ENCODE measurements around the gene CEP170B. TPM values are rescaled to one million over a fixed set of nuclear protein-coding genes. Genes with fewer than 3 reads are reported as not detected.

Gene CEP170B
- total and polyA plus RNA-seq, 9 of the 15 experiments (the other 6 are each of a cell fraction or from before 2014, with no cell fraction given) = 0.01 to 10.2 (median 2.2) TPM

GRCh38 chr14:104824353-104824997, 40.6 kb upstream of the CEP170B start:
- TF ChIP-seq ZBTB26 (CRISPR knock-in tag; IDR thresholded peaks at IDR 0.05) = 0 out of 2 replicates have a peak, but pooled peaks have one; percentile 14
- no peak for TF ChIP-seq SRSF1 (IDR thresholded peaks at IDR 0.05; ENCODE audit: low read depth, low read length)
- no peak for TF ChIP-seq RBM17 (IDR thresholded peaks at IDR 0.05; ENCODE audit: borderline replicate concordance, low read depth, low read length)
- no peak for TF ChIP-seq HMG20A (CRISPR knock-in tag; conservative IDR thresholded peaks at IDR 0.05)
- peak; percentile 85 for TF ChIP-seq EHMT2 (IDR thresholded peaks at IDR 0.05)
- TF ChIP-seq ELF4 (CRISPR knock-in tag; IDR thresholded peaks at IDR 0.05) = peak; percentile 46; the same call in 1 of the 2 replicates
- 0 out of 4 replicates have a peak, but pooled peaks of 1 of the 2 experiments have one; percentile 13 for TF ChIP-seq HDAC1 (IDR thresholded peaks at IDR 0.05)

More at GRCh38 chr14:104824353-104824997, 40.6 kb upstream of the CEP170B start:
- POLR2A ChIA-PET = no interaction called here
- H3K4me2 ChIP-seq (ENCODE audit: insufficient read depth, low read length) = no peak overlapping the region
- H3K27me3 ChIP-seq (ENCODE audit: control insufficient read depth in 2 of 2, insufficient read depth in 2 of 2, low read length in 2 of 2) = no peaks in the 10 kb centered on the region
- CTCF ChIA-PET (ENCODE audit: low intra/inter-chr PET ratio) = interaction anchor here (1.1 kb wide), 1 partner anchor 56 kb away, joined by 3 read pairs; no protein-coding TSS in a partner anchor
- no peaks in the 10 kb centered on the region; the same call in 1 of the 2 replicates for H4K20me1 ChIP-seq (replicated peaks; ENCODE audit: control insufficient read depth, insufficient read depth, low read length)
- 16% methylated on average over 2 of the region's 2 CpGs for WGBS (ENCODE audit: insufficient coverage, low coverage, missing lambda C conversion rate)
- H3K27ac ChIP-seq (ENCODE audit: extremely low read depth, low read depth, low read length) = no peak overlapping the region
- no peaks in the 10 kb centered on the region for H3K36me3 ChIP-seq (ENCODE audit: control insufficient read depth, insufficient read depth, low read length)
- no peaks in the 10 kb centered on the region for H3K9me3 ChIP-seq (replicated peaks; ENCODE audit: control insufficient read depth, insufficient read depth, low read depth, low read length)
- in situ Hi-C loops (cut with MboI) (loop anchor here (5.0 kb wide), 1 partner anchor 57 kb away; no protein-coding TSS in a partner anchor), intact Hi-C loops (cut with micrococcal nuclease) (no loop called here)
- DNase-seq (ENCODE audit: extremely low read depth in 1 of 4, low spot score in 3 of 4) (no peak), ATAC-seq (no peak), FAIRE-seq (no peak)
- no peaks in the 10 kb centered on the region for H3K9me1 ChIP-seq (ENCODE audit: control insufficient read depth, insufficient read depth, low read length)
- no peak overlapping the region for H2AFZ ChIP-seq (ENCODE audit: low read depth, low read length)
- H3K4me1 ChIP-seq (replicated peaks in 1 of 2; ENCODE audit: control insufficient read depth in 2 of 2, insufficient read depth in 2 of 2, low read length in 2 of 2) = peaks cover 6 to 46% of the 10 kb centered on the region in 2 experiments; a peak in 3 of 5 replicates
- BruUV-seq (replicated peaks) = no TSS peak
- no peak overlapping the region for H3K4me3 ChIP-seq
- no peak overlapping the region for H3K9ac ChIP-seq (ENCODE audit: insufficient read depth in 1 of 2, low read depth in 2 of 2, low read length in 2 of 2)
- no peaks in the 10 kb centered on the region for H3K79me2 ChIP-seq (ENCODE audit: control insufficient read depth, insufficient read depth, low read length)

Measured in K562 (cell line).